Mesenteric fat pad (tissue), 1 donor: ENCODE measurements around the gene MMP13. TPM values are rescaled to one million over a fixed set of nuclear protein-coding genes. Genes with fewer than 3 reads are reported as not detected.
"Not testable (repeated sequence)": the region's sequence is repeated elsewhere in the genome, so short reads cannot be mapped to it uniquely, and the experiment has no call there.

ENCODE experiments used
- DNase-seq: peaks from one replicate; pipeline ENCODE4 v3.0.0-alpha.2; 2020; ENCODE audit warnings: low spot score
- total RNA-seq: library from RNA; stranded (reverse); fragmentation: NEBNext Ultra II Directional; extraction: Animal tissue kit (Norgen Biotek cat#: 25700); gene quantifications from one replicate; pipeline ENCODE4 v1.2.1, GENCODE V29; 2021
- donor health status: DM: yes; HTN: yes; CAD: no.

The MMP13 gene
- total RNA-seq, 1 donor from 2014 or later, result not detected

GRCh38 chr11:102936864-102937509, 18.5 kb downstream of the MMP13 start:
- no peak for DNase-seq

GRCh38 chr11:102935514-102935913, 20.0 kb downstream of the MMP13 start:
- no peak for DNase-seq

GRCh38 chr11:102934735-102935134, 20.8 kb downstream of the MMP13 start:
- DNase-seq, result no peak

- no peak for DNase-seq
Observed at GRCh38 chr11:102933627-102934026, 21.9 kb downstream of the MMP13 start.

DNA sequence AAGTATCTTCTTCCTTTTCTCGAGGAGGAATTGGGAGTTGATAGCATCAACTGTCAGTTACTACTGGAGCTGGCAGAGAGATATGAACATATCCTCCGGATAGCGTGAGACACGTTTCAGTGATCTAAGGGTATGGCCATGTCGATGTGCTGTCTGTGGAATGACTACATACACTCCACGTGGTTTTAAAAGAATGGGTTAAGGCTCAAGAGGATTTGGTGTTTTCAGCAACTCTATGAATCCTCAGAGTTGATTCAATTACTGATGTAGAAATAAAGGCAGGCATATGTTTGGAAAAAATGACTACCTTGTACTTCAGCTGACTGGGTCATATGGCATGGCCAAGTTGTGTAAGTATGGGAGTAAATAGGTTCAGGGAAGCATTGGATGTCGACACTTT, 22.9 kb downstream of the MMP13 start:
- no peak for DNase-seq

GRCh38 chr11:102930451-102930850, 25.1 kb downstream of the MMP13 start:
- DNase-seq, result no peak

DNA sequence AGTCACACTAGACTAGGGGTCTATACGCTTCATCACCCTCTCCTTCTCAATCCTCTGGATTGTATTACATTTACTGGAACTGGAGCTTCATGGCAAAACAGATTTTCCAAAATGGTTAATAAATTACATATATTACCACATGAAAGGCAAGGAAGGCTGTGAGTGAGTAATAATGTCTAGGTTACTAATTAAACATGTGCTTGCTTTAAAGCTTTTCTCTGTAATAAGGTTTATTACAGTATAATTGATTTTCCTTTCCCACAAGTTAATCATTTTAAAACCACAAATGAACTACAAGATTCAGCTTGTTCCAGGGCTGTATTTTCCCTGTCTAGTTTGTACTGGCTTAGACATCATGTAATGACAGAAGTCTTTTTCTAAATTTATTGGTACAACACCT, 25.6 kb downstream of the MMP13 start:
- no peak for DNase-seq

DNA sequence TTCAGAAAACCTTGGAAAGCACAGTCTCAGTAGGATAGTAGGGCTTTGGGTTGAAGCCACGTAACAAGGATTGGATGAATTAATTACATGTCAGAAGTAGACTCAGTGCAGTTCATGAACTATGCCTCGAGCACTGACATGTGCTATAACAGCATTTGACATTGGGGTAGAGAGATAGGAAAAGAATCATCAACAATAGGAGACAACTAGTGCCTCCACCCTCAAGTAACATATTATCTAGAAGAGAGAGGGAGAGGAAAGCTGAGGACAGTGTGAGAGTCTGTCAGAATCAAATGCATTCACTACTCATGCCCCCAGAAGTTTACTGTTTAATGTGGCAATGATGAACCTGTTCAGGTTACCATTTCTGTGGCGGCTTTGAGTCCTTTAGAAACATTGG, 26.4 kb downstream of the MMP13 start:
- DNase-seq, result no peak

DNA sequence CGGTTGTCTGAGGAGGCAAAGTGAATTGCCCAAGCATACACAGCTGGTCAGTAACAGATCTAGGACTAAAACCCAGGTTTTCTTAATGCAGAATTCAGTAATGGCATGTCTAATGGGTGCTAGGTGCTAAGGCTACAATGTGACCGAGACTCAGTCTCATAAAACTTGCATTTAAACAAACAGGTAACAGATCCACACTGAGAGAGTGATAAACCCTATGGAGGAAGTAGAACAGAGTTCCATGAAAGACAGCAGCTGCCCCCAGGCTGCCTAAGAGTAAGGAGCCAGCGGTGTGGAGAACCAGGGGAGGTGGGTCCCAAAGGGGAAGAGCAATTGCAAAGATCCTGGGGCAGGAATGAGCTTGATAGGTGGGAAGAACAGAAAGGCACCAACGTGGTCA, 27.3 kb downstream of the MMP13 start:
- DNase-seq, result no peak

- no peak for DNase-seq
Observed at GRCh38 chr11:102927624-102927990, 27.9 kb downstream of the MMP13 start.

GRCh38 chr11:102926961-102927623, 28.4 kb downstream of the MMP13 start:
- DNase-seq, result no peak

GRCh38 chr11:102926517-102926916, 29.0 kb downstream of the MMP13 start:
- no peak for DNase-seq

- no peak for DNase-seq
Observed at GRCh38 chr11:102925988-102926387, 29.5 kb downstream of the MMP13 start.

- no peak for DNase-seq
Observed at GRCh38 chr11:102924851-102925380, 30.6 kb downstream of the MMP13 start.

GRCh38 chr11:102921587-102922220, 33.8 kb downstream of the MMP13 start:
- DNase-seq, result no peak

DNA sequence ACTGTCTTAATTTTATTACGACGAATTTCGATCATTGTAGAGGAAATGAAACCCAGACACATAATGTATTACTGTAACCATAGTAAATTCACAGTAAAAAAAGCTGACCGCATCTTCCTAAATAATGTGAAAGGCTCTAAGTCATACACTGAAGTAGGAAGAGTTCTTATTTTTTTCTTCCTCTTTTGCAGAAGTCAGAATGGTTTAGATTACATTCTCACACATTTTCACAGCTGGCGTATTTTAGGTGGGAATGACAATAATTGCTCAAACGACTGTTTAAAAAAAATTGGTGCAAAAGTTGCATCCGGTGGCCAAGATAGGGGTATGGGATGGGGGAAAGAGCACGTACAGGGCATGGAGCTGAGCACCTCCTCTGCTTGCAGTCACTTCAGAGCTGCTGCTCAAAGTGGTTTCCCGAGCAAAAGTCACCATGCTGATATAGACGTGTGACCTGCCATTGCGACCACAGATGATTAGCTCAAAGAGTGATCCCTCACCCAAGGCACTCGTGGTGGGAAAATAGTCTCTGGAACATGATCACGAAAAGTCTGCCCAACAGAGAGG, 35.3 kb downstream of the MMP13 start:
- no peak for DNase-seq

GRCh38 chr11:102915044-102915375, 40.5 kb downstream of the MMP13 start:
- no peak for DNase-seq

DNA sequence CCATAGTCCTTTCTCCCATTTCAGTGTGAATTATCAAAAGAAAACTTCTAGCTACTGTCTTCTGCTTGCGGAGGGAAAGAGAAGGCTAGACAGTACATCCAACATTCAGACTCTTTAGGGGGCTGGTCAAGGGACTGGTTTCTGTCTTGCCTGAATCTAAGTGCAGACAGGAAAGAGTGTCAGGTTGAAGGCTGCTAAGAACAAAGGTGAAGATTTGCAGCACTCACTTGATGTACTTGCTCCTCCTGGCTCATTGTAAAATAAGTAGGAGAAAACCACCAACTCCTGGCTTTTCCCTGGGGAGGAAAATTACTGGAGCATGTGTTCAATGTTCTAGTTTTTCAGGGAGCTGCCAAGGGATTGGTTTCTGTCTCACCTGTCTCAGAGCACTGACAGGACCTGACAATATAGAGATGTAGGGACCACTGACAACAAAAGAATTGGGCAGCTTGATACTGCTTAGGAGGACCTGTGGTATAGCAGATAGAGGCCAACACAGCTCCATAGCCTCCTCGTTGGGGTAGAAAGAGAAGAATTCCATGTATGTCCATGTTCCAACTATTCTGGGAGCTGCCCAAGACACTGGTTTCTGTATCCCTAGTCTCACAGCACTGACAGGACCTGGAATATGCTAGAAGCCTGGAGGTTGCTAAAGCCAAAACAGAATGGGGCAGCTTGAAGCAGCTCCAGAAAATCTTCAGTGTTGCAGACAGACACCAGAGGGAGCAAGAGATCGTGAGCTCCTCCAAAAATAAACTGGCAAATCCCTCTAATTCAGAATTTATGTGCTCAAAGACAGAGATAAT, 41.1 kb downstream of the MMP13 start:
- DNase-seq, result no peak

GRCh38 chr11:102912482-102912830, 43.1 kb downstream of the MMP13 start:
- DNase-seq, result no peak

DNA sequence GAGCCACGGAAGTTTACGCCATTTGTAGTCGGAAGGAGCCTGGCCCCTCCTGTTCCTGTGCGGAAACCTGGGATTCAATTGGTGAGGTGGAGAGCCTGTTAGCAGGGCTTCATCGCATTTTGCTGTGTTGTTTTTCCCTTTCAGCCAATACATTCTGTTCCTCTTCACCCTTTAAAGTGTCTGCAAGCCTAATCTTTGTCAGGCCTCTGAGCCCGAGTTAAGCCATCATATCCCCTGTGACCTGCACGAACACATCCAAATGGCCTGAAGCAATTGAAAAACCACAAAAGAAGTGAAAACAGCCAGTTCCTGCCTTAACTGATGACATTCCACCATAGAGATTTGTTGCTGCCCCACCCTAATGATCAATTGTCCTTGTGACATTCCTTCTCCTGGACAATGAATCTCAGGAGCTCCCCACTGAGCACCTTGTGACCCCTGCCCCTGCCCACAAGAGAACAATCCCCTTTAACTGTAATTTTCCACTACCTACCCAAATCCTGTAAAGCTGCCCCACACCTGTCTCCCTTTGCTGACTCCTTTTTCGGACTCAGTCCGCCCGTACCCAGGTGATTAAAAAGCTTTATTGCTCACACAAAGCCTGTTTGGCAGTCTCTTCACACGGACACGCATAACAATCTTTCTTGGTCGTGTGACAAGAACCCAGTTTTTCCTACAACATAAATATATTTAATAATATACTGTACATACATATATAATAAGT, 43.6 kb downstream of the MMP13 start:
- no peak for DNase-seq

DNA sequence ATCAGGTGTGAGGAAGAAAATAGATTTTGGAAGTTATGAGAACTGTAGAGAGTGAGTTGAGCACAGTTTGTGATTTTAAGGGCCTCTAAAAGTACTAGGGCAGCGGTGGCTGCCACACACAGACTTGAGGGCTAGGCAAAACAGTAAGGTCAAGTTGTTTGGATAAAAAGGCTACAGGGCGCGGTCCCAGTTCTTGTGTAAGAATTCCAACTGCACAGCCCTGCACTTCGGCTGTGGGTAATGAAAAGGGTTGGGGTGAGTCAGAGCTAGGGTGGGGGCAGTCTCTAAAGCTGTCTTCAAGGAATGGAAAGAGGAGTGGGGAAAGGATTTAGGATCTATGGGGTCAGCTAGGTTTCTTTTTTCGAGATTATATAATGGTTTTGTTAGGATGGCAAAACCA, 49.7 kb downstream of the MMP13 start:
- DNase-seq, result not testable (repeated sequence)
